ENCODE measurements around the gene RANGRF.

DNA sequence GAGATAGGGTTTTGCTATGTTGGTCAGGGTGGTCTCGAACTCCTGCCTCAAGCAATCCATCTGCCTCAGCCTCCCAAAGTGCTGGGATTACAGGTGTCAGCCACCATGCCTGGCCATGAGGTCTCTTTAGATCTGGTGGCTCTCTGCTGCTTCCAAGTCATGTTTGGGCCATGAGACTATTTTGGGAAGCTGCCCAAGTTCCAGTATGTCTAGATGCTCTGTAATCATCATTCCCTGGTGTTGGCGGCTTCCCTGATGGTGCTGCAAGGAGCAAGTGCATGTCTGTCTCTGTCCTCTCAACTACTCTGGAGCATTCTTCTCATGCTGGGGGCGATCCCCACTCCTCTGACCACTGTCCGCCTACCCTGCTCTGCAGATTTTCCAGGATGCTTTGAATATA, 44.8 kb downstream of the RANGRF start:
- TF ChIP-seq POLR2AphosphoS5 (IDR thresholded peaks at IDR 0.05; ENCODE audit: low read depth, low read length), result no peak
- TF ChIP-seq, protein P1, sequence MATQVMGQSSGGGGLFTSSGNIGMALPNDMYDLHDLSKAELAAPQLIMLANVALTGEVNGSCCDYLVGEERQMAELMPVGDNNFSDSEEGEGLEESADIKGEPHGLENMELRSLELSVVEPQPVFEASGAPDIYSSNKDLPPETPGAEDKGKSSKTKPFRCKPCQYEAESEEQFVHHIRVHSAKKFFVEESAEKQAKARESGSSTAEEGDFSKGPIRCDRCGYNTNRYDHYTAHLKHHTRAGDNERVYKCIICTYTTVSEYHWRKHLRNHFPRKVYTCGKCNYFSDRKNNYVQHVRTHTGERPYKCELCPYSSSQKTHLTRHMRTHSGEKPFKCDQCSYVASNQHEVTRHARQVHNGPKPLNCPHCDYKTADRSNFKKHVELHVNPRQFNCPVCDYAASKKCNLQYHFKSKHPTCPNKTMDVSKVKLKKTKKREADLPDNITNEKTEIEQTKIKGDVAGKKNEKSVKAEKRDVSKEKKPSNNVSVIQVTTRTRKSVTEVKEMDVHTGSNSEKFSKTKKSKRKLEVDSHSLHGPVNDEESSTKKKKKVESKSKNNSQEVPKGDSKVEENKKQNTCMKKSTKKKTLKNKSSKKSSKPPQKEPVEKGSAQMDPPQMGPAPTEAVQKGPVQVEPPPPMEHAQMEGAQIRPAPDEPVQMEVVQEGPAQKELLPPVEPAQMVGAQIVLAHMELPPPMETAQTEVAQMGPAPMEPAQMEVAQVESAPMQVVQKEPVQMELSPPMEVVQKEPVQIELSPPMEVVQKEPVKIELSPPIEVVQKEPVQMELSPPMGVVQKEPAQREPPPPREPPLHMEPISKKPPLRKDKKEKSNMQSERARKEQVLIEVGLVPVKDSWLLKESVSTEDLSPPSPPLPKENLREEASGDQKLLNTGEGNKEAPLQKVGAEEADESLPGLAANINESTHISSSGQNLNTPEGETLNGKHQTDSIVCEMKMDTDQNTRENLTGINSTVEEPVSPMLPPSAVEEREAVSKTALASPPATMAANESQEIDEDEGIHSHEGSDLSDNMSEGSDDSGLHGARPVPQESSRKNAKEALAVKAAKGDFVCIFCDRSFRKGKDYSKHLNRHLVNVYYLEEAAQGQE (IDR thresholded peaks at IDR 0.05; ENCODE audit: insufficient read depth in 1 of 2, low read depth in 2 of 2, low read length in 2 of 2), result no peak
